HG02678 (cell line): Measurements from ENCODE around the gene AMBN.
"Not testable (repeated sequence)": the region's sequence is repeated elsewhere in the genome, so short reads cannot be mapped to it uniquely, and the experiment has no call there.

Source experiments
- ATAC-seq: cut with Tn5 transposase; IDR thresholded peaks from one replicate; pipeline ENCODE4 v1.9.1; 2021; ENCODE audit warnings: mild to moderate bottlenecking, moderate library complexity; ENCODE audit not compliant: unreplicated experiment

Gene AMBN

GRCh38 chr4:70607334-70607853, 15.3 kb downstream of the AMBN start:
- ATAC-seq: no peak

GRCh38 chr4:70608324-70608723, 16.3 kb downstream of the AMBN start:
- ATAC-seq: no peak

- ATAC-seq: peak; percentile 69
These were observed 21.5 kb downstream of the AMBN start for GRCh38 chr4:70613306-70614183.

GRCh38 chr4:70614184-70614555, 22.1 kb downstream of the AMBN start:
- no peak for ATAC-seq

GRCh38 chr4:70619288-70619687, 27.2 kb downstream of the AMBN start:
- no peak for ATAC-seq

GRCh38 chr4:70619778-70620177, 27.7 kb downstream of the AMBN start:
- no peak for ATAC-seq

GRCh38 chr4:70623323-70623722, 31.3 kb downstream of the AMBN start:
- ATAC-seq: no peak

GRCh38 chr4:70624226-70624793, 32.3 kb downstream of the AMBN start:
- ATAC-seq: no peak

GRCh38 chr4:70627620-70628019, 35.6 kb downstream of the AMBN start:
- no peak for ATAC-seq

GRCh38 chr4:70628444-70628843, 36.4 kb downstream of the AMBN start, which contains the start of gene ENAM:
ENAM (plus strand) TSS chr4:70628744; CDS start chr4:70629501, 757 bp downstream.
- no peak for ATAC-seq

- peak; percentile 75 for ATAC-seq
These were observed 37.5 kb downstream of the AMBN start for GRCh38 chr4:70629469-70630090.

GRCh38 chr4:70630162-70630561, 38.1 kb downstream of the AMBN start:
- no peak for ATAC-seq

GRCh38 chr4:70632028-70632427, 40.0 kb downstream of the AMBN start:
- ATAC-seq: no peak

- ATAC-seq: no peak
These were observed 42.4 kb downstream of the AMBN start for GRCh38 chr4:70634482-70634881.

GRCh38 chr4:70637239-70637913, 45.3 kb downstream of the AMBN start:
- peak; percentile 76 for ATAC-seq

GRCh38 chr4:70640192-70640591, 48.1 kb downstream of the AMBN start:
- ATAC-seq: no peak

GRCh38 chr4:70650741-70651140, 58.7 kb downstream of the AMBN start:
- not testable (repeated sequence) for ATAC-seq

GRCh38 chr4:70651864-70652506, 59.9 kb downstream of the AMBN start:
- ATAC-seq: no peak

GRCh38 chr4:70654605-70655011, 62.6 kb downstream of the AMBN start:
- no peak for ATAC-seq
